Measurements from ENCODE around the gene DIPK2B.

The DIPK2B gene

GRCh38 chrX:45196701-45197100, 4.0 kb downstream of the DIPK2B start:
- H3K9ac ChIP-seq (ENCODE audit: low read length): no peak overlapping the region
- H3K9me3 ChIP-seq (ENCODE audit: control insufficient read depth, low read length): no peaks in the 10 kb centered on the region
- H3K36me3 ChIP-seq (ENCODE audit: control insufficient read depth, insufficient read depth, low read length): no peaks in the 10 kb centered on the region
- H3K4me1 ChIP-seq (ENCODE audit: control insufficient read depth, insufficient read depth, low read length): peaks cover 4% of the 10 kb centered on the region
- no peaks in the 10 kb centered on the region for H3K27me3 ChIP-seq (ENCODE audit: control insufficient read depth, insufficient read depth, low read length)
- H3K4me3 ChIP-seq (ENCODE audit: low read length): no peak overlapping the region

- H3K4me3 ChIP-seq (ENCODE audit: low read length): no peak overlapping the region
- no peak overlapping the region for H3K9ac ChIP-seq (ENCODE audit: low read length)
These were observed 8.8 kb downstream of the DIPK2B start for GRCh38 chrX:45191820-45192409.

GRCh38 chrX:45191383-45191782, 9.3 kb downstream of the DIPK2B start:
- peaks cover 4% of the 10 kb centered on the region for H3K4me1 ChIP-seq (ENCODE audit: control insufficient read depth, insufficient read depth, low read length)
- no peaks in the 10 kb centered on the region for H3K27me3 ChIP-seq (ENCODE audit: control insufficient read depth, insufficient read depth, low read length)
- no peaks in the 10 kb centered on the region for H3K9me3 ChIP-seq (ENCODE audit: control insufficient read depth, low read length)
- no peaks in the 10 kb centered on the region for H3K36me3 ChIP-seq (ENCODE audit: control insufficient read depth, insufficient read depth, low read length)
- no peak overlapping the region for H3K4me3 ChIP-seq (ENCODE audit: low read length)
- no peak overlapping the region for H3K9ac ChIP-seq (ENCODE audit: low read length)

More at GRCh38 chrX:45191820-45192409, 8.8 kb downstream of the DIPK2B start:
- Histone ChIP-seq H3K27me3 (ENCODE audit: control insufficient read depth, insufficient read depth, low read length) (no peaks in the 10 kb centered on the region), H3K9me3 (ENCODE audit: control insufficient read depth, low read length) (no peaks in the 10 kb centered on the region), H3K4me1 (ENCODE audit: control insufficient read depth, insufficient read depth, low read length) (peaks cover 4% of the 10 kb centered on the region), H3K36me3 (ENCODE audit: control insufficient read depth, insufficient read depth, low read length) (no peaks in the 10 kb centered on the region)

GRCh38 chrX:45187731-45188130, 12.9 kb downstream of the DIPK2B start:
- no peaks in the 10 kb centered on the region for H3K36me3 ChIP-seq (ENCODE audit: control insufficient read depth, insufficient read depth, low read length)
- H3K4me3 ChIP-seq (ENCODE audit: low read length): no peak overlapping the region
- H3K9me3 ChIP-seq (ENCODE audit: control insufficient read depth, low read length): no peaks in the 10 kb centered on the region
- H3K27me3 ChIP-seq (ENCODE audit: control insufficient read depth, insufficient read depth, low read length): no peaks in the 10 kb centered on the region
- peak overlapping the region; percentile 57 for H3K9ac ChIP-seq (ENCODE audit: low read length)
- peaks cover 4% of the 10 kb centered on the region for H3K4me1 ChIP-seq (ENCODE audit: control insufficient read depth, insufficient read depth, low read length)

- no peak overlapping the region for H3K4me3 ChIP-seq (ENCODE audit: low read length)
- no peaks in the 10 kb centered on the region for H3K27me3 ChIP-seq (ENCODE audit: control insufficient read depth, insufficient read depth, low read length)
- H3K4me1 ChIP-seq (ENCODE audit: control insufficient read depth, insufficient read depth, low read length): no peaks in the 10 kb centered on the region
- no peak overlapping the region for H3K9ac ChIP-seq (ENCODE audit: low read length)
- H3K9me3 ChIP-seq (ENCODE audit: control insufficient read depth, low read length): no peaks in the 10 kb centered on the region
- no peaks in the 10 kb centered on the region for H3K36me3 ChIP-seq (ENCODE audit: control insufficient read depth, insufficient read depth, low read length)
These were observed 14.0 kb downstream of the DIPK2B start for GRCh38 chrX:45186643-45187026.

GRCh38 chrX:45184211-45184610, 16.5 kb downstream of the DIPK2B start:
- Histone ChIP-seq H3K4me1 (ENCODE audit: control insufficient read depth, insufficient read depth, low read length) (no peaks in the 10 kb centered on the region), H3K27me3 (ENCODE audit: control insufficient read depth, insufficient read depth, low read length) (no peaks in the 10 kb centered on the region), H3K4me3 (ENCODE audit: low read length) (no peak overlapping the region), H3K36me3 (ENCODE audit: control insufficient read depth, insufficient read depth, low read length) (no peaks in the 10 kb centered on the region), H3K9me3 (ENCODE audit: control insufficient read depth, low read length) (no peaks in the 10 kb centered on the region), H3K9ac (ENCODE audit: low read length) (no peak overlapping the region)

- Histone ChIP-seq H3K27me3 (ENCODE audit: control insufficient read depth, insufficient read depth, low read length) (no peaks in the 10 kb centered on the region), H3K9me3 (ENCODE audit: control insufficient read depth, low read length) (no peaks in the 10 kb centered on the region), H3K9ac (ENCODE audit: low read length) (no peak overlapping the region), H3K36me3 (ENCODE audit: control insufficient read depth, insufficient read depth, low read length) (no peaks in the 10 kb centered on the region), H3K4me3 (ENCODE audit: low read length) (no peak overlapping the region), H3K4me1 (ENCODE audit: control insufficient read depth, insufficient read depth, low read length) (no peaks in the 10 kb centered on the region)
These were observed 27.8 kb downstream of the DIPK2B start for GRCh38 chrX:45172890-45173289.

GRCh38 chrX:45166781-45167180, 33.9 kb downstream of the DIPK2B start:
- Histone ChIP-seq H3K9ac (ENCODE audit: low read length) (no peak overlapping the region), H3K4me1 (ENCODE audit: control insufficient read depth, insufficient read depth, low read length) (no peaks in the 10 kb centered on the region), H3K9me3 (ENCODE audit: control insufficient read depth, low read length) (no peaks in the 10 kb centered on the region), H3K27me3 (ENCODE audit: control insufficient read depth, insufficient read depth, low read length) (no peaks in the 10 kb centered on the region), H3K36me3 (ENCODE audit: control insufficient read depth, insufficient read depth, low read length) (no peaks in the 10 kb centered on the region), H3K4me3 (ENCODE audit: low read length) (no peak overlapping the region)

- H3K9ac ChIP-seq (ENCODE audit: low read length): no peak overlapping the region
- no peak overlapping the region for H3K4me3 ChIP-seq (ENCODE audit: low read length)
- no peaks in the 10 kb centered on the region for H3K4me1 ChIP-seq (ENCODE audit: control insufficient read depth, insufficient read depth, low read length)
- no peaks in the 10 kb centered on the region for H3K36me3 ChIP-seq (ENCODE audit: control insufficient read depth, insufficient read depth, low read length)
- no peaks in the 10 kb centered on the region for H3K9me3 ChIP-seq (ENCODE audit: control insufficient read depth, low read length)
- H3K27me3 ChIP-seq (ENCODE audit: control insufficient read depth, insufficient read depth, low read length): no peaks in the 10 kb centered on the region
These were observed 35.0 kb downstream of the DIPK2B start for GRCh38 chrX:45165726-45166125.

GRCh38 chrX:45164995-45165394, 35.7 kb downstream of the DIPK2B start:
- no peaks in the 10 kb centered on the region for H3K4me1 ChIP-seq (ENCODE audit: control insufficient read depth, insufficient read depth, low read length)

GRCh38 chrX:45164021-45164621, 36.6 kb downstream of the DIPK2B start:
- Histone ChIP-seq H3K36me3 (ENCODE audit: control insufficient read depth, insufficient read depth, low read length) (no peaks in the 10 kb centered on the region), H3K4me1 (ENCODE audit: control insufficient read depth, insufficient read depth, low read length) (no peaks in the 10 kb centered on the region), H3K4me3 (ENCODE audit: low read length) (no peak overlapping the region), H3K27me3 (ENCODE audit: control insufficient read depth, insufficient read depth, low read length) (no peaks in the 10 kb centered on the region), H3K9me3 (ENCODE audit: control insufficient read depth, low read length) (no peaks in the 10 kb centered on the region), H3K9ac (ENCODE audit: low read length) (no peak overlapping the region)

More at GRCh38 chrX:45164995-45165394, 35.7 kb downstream of the DIPK2B start:
- no peaks in the 10 kb centered on the region for H3K36me3 ChIP-seq (ENCODE audit: control insufficient read depth, insufficient read depth, low read length)
- H3K27me3 ChIP-seq (ENCODE audit: control insufficient read depth, insufficient read depth, low read length): no peaks in the 10 kb centered on the region
- no peak overlapping the region for H3K9ac ChIP-seq (ENCODE audit: low read length)
- no peaks in the 10 kb centered on the region for H3K9me3 ChIP-seq (ENCODE audit: control insufficient read depth, low read length)
- no peak overlapping the region for H3K4me3 ChIP-seq (ENCODE audit: low read length)

GRCh38 chrX:45157647-45158046, 43.0 kb downstream of the DIPK2B start:
- H3K27me3 ChIP-seq (ENCODE audit: control insufficient read depth, insufficient read depth, low read length): no peaks in the 10 kb centered on the region
- H3K4me3 ChIP-seq (ENCODE audit: low read length): no peak overlapping the region
- no peak overlapping the region for H3K9ac ChIP-seq (ENCODE audit: low read length)
- H3K9me3 ChIP-seq (ENCODE audit: control insufficient read depth, low read length): no peaks in the 10 kb centered on the region
- H3K36me3 ChIP-seq (ENCODE audit: control insufficient read depth, insufficient read depth, low read length): no peaks in the 10 kb centered on the region
- no peaks in the 10 kb centered on the region for H3K4me1 ChIP-seq (ENCODE audit: control insufficient read depth, insufficient read depth, low read length)
